ENCODE results near the gene DNAJC5.

DNAJC5 gene

DNA sequence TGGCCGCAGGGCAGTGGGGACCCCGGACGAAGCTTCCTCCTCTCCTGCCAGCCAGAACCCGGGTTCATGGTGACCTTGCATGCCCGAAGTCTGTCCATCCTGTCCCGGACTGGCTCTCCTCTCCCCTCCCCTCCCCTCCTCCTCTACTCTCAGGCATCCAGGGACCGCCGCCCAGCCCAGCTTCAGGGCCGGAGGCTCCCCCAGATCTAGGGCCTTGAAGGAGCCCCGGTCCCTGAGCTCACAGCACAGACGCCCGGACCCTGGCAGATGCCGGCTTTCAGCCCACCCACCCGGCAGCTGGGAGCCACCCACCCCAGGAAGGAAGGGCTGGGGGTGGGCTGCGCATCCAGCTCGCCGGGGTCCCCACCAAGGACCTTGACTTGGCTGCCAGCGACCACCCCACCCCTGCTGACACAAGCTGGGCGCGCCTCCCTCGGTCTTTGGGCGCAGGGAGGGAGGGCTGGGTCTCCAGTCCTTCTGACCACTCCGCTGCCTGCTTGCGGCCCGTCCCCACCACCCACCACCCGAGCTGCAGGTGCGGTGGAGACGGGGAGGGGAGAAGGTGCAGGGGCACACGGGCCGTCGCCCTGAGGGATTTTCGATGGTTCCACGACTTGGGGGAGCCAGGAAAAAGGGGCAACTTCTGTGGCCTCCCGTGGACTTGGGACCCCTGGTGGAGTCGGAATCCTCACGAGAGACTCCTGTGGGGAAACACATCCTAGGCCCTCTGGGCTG lies 39.4 kb upstream of the DNAJC5 start:
- Histone ChIP-seq H3K27ac (peak overlapping the region in 1 of 2 donors; percentile 29), H3K4me3 (peak overlapping the region in 1 of 2 donors; percentile 17), H3K9me3 (no peaks in the 10 kb centered on the region), H3K36me3 (no peaks in the 10 kb centered on the region), H3K4me1 (peaks cover 0 to 41% (median 22%) of the 10 kb centered on the region in 4 donors), H3K27me3 (peaks cover 0 to 60% of the 10 kb centered on the region in 2 donors)
- DNase-seq = no peak
- intact Hi-C loops (cut with DNase I; ENCODE audit: low total_unique reads) = no loop called here
- TF ChIP-seq, protein P1, sequence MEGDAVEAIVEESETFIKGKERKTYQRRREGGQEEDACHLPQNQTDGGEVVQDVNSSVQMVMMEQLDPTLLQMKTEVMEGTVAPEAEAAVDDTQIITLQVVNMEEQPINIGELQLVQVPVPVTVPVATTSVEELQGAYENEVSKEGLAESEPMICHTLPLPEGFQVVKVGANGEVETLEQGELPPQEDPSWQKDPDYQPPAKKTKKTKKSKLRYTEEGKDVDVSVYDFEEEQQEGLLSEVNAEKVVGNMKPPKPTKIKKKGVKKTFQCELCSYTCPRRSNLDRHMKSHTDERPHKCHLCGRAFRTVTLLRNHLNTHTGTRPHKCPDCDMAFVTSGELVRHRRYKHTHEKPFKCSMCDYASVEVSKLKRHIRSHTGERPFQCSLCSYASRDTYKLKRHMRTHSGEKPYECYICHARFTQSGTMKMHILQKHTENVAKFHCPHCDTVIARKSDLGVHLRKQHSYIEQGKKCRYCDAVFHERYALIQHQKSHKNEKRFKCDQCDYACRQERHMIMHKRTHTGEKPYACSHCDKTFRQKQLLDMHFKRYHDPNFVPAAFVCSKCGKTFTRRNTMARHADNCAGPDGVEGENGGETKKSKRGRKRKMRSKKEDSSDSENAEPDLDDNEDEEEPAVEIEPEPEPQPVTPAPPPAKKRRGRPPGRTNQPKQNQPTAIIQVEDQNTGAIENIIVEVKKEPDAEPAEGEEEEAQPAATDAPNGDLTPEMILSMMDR (IDR thresholded peaks at IDR 0.05) = no peak

DNA sequence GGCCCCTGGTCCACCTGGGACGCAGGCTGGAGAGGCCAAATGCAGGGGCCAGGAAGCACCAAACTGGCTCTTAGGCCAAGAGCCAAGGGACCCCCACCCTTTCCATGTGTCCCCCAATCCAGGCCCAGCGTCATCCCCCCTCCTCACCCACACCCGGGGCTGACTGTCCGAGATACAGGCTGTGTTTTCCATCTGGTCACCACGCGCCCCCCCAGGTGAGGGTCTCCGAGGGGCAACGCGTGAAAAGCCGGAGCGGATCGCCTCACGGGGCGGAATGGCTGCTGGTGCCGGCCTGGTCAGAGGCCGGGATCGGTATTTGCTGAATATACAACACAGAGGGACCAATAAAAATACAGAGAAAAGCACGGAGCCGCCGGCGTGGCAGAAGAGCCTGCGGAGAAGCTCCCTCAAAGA lies 38.8 kb upstream of the DNAJC5 start:
- intact Hi-C loops (cut with DNase I; ENCODE audit: low total_unique reads) = no loop called here
- DNase-seq = no peak
- Histone ChIP-seq H3K4me3 (no peak overlapping the region), H3K27ac (no peak overlapping the region), H3K27me3 (peaks cover 0 to 60% of the 10 kb centered on the region in 2 donors), H3K36me3 (peaks cover 0 to under 1% (median 0%) of the 10 kb centered on the region in 3 donors), H3K4me1 (peaks cover 0 to 41% (median 22%) of the 10 kb centered on the region in 4 donors), H3K9me3 (no peaks in the 10 kb centered on the region)
- TF ChIP-seq, protein P1 (IDR thresholded peaks at IDR 0.05) = no peak

DNA sequence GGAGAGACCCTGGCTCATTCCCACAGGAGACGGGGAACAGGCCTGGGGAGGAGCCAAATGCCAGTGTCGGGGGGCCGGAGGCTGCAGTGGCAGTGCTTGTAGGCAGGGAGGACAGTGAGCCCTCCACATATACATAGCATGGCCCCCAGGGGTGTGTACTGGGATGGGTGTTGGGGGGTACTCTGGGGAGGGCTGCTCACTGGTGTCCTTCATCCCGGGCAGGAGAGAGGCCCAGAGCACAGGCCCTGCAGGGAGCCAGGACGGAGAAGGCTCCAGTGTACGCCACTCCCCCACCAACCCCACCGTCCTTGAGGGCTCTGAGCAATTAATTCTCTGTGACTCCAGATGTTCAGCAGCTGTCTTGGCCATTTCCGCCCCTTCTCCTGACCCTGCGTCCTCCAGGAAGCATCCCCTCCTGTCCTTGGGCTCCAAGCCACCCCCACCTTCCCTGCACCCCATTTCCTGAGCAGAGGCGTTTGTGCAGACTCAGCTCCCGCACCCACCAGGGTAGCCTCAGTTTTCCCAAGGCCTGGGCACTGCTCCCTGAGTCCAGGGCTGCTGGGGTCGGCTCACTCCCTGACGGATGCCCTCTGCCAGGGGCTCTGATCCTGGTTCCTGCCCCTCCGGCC lies 37.0 kb upstream of the DNAJC5 start:
- TF ChIP-seq, protein P1 (IDR thresholded peaks at IDR 0.05) = no peak
- Histone ChIP-seq H3K4me1 (peaks cover 0 to 48% (median 22%) of the 10 kb centered on the region in 4 donors), H3K4me3 (no peak overlapping the region), H3K27ac (no peak overlapping the region), H3K27me3 (peaks cover 0 to 59% of the 10 kb centered on the region in 2 donors), H3K9me3 (no peaks in the 10 kb centered on the region), H3K36me3 (peaks cover 0 to 17% (median 9%) of the 10 kb centered on the region in 3 donors)
- no peak for DNase-seq
- intact Hi-C loops (cut with DNase I; ENCODE audit: low total_unique reads) = no loop called here

DNA sequence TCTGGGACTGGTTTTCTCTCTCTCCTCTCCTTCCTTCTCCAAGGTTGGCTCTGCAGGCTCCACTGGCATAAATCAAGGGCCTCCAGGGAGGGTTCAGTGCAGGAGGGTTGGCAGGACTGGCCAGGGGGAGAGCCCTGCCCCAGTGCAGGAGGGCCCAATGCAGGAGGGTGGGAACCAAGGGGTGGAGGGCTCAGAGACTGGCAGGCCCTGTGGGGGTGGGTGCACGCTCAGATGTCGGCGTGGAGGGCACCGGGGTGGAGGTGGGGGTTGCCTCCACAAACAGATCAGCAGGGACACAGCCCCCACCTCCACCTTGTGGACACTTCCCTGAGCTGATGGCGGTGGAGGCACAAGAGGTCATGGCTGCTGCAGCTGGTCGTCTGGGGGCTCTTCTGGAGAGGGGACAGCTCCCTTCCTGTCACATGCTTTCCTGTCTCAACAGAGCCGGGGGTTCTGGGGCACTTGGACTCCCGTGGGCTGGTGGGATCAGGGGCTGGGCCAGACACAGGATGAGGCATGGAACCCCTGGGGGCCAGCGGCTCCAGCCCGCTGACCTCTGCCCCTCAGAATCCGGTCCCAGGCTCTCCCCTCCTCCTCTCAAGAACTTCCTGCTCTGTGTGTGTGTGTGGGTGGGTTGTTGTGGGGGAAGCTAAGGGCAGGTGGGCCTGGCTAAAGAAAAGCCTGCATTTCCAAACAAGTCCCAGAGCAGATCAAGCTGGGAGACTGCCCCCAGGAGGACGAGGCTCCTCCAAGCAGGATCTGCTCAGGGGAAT lies 36.3 kb upstream of the DNAJC5 start:
- Histone ChIP-seq H3K36me3 (peaks cover 0 to 17% (median 9%) of the 10 kb centered on the region in 3 donors), H3K4me3 (no peak overlapping the region), H3K4me1 (peaks cover 0 to 55% (median 24%) of the 10 kb centered on the region in 4 donors), H3K9me3 (no peaks in the 10 kb centered on the region), H3K27me3 (peaks cover 0 to 52% of the 10 kb centered on the region in 2 donors), H3K27ac (no peak overlapping the region)
- TF ChIP-seq, protein P1 (IDR thresholded peaks at IDR 0.05) = no peak
- intact Hi-C loops (cut with DNase I; ENCODE audit: low total_unique reads) = no loop called here
- DNase-seq = no peak

DNA sequence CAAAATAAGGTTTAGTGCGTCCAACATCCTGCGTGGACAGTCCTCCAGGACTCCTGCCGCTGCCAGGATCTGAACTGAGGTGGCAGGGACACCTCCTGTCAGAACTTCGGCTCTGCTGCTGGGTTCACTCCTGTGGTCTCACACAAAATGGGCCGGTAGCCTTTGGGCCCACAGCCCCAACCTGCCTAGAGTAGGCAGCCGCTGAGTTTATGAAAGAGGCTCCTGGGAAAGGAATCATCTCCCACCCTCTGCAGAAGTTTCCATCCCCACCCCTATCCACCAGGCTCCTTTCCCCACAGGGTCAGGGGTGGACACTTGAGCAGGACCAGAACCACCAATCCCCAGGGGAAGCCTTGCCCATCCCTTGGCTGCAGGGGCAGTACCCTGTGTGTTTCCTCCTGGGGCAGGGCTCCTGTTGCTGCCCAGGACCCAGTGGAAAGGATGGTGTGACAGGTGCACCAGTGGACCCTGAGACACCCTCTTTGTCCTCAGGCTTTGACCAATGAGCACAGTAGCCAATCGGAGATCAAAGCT lies 35.7 kb upstream of the DNAJC5 start:
- Histone ChIP-seq H3K4me3 (no peak overlapping the region), H3K36me3 (peaks cover 0 to 17% (median 9%) of the 10 kb centered on the region in 3 donors), H3K27ac (no peak overlapping the region), H3K27me3 (peaks cover 0 to 46% of the 10 kb centered on the region in 2 donors), H3K9me3 (no peaks in the 10 kb centered on the region), H3K4me1 (peaks cover 0 to 55% (median 23%) of the 10 kb centered on the region in 4 donors)
- intact Hi-C loops (cut with DNase I; ENCODE audit: low total_unique reads) = no loop called here
- TF ChIP-seq, protein P1 (IDR thresholded peaks at IDR 0.05) = no peak
- DNase-seq = no peak

Data from tibial artery (tissue), 4 donors.